Astrocyte of the cerebellum (primary cell): Measurements from ENCODE around the gene UXS1.
"Not testable (repeated sequence)": the region's sequence is repeated elsewhere in the genome, so short reads cannot be mapped to it uniquely, and the experiment has no call there.

Experiments
- DNase-seq: peaks from one replicate; pipeline ENCODE4 v3.0.0-alpha.2; 2011; ENCODE audit warnings: low read depth
- H3K4me3 ChIP-seq: 2 replicates; pipeline ENCODE4 v1.5.1; 2011; ENCODE audit warnings: mild to moderate bottlenecking, low read depth, low read length, moderate library complexity
- CTCF ChIP-seq: IDR thresholded peaks from 2 replicates; pipeline ENCODE4 v1.5.1; 2012; ENCODE audit warnings: low read length, low read depth, moderate library complexity, mild to moderate bottlenecking; ENCODE audit errors: missing control alignments
- in situ Hi-C: cut with HindIII; loops from 2 replicates; pipeline ENCODE4 v1.10.0; 2017; ENCODE audit warnings: low sequenced_read_pairs

The UXS1 gene

GRCh38 chr2:106137731-106138521 lies 56.2 kb downstream of the UXS1 start:
- H3K4me3 ChIP-seq, result no peak overlapping the region
- in situ Hi-C loops, result no loop called here

GRCh38 chr2:106131192-106131591 lies 62.9 kb downstream of the UXS1 start:
- DNase-seq, in situ Hi-C loops, H3K4me3 ChIP-seq: not testable (repeated sequence)

More at GRCh38 chr2:106137731-106138521, 56.2 kb downstream of the UXS1 start:
- no peak for TF ChIP-seq CTCF
- DNase-seq, result no peak

- in situ Hi-C loops, result no loop called here
- no peak for TF ChIP-seq CTCF
These were observed 63.7 kb downstream of the UXS1 start for GRCh38 chr2:106130251-106130998.

GRCh38 chr2:106129592-106129991 lies 64.5 kb downstream of the UXS1 start:
- in situ Hi-C loops, result no loop called here
- DNase-seq, result no peak
- H3K4me3 ChIP-seq, result no peak overlapping the region
- no peak for TF ChIP-seq CTCF

More at GRCh38 chr2:106130251-106130998, 63.7 kb downstream of the UXS1 start:
- DNase-seq, result no peak
- H3K4me3 ChIP-seq, result no peak overlapping the region

GRCh38 chr2:106129150-106129549 lies 65.0 kb downstream of the UXS1 start:
- DNase-seq, result no peak
- H3K4me3 ChIP-seq, result no peak overlapping the region
- no peak for TF ChIP-seq CTCF
- in situ Hi-C loops, result no loop called here

- no peak overlapping the region for H3K4me3 ChIP-seq
- no peak for DNase-seq
- in situ Hi-C loops, result no loop called here
- no peak for TF ChIP-seq CTCF
These were observed 66.3 kb downstream of the UXS1 start for GRCh38 chr2:106127776-106128268.
